Stimulated activated memory B cell treated with anti-CD40 and anti-IgM and Interleukin-4, amounts not matched to agents 10 μg/mL and 1 μg/mL and 100 μg/mL, for 72 hours (primary cell): Measurements from ENCODE around the gene RBP3.

ENCODE experiments used
- ATAC-seq: fragments of 150-1000 bp; cut with Tn5 transposase; 2 replicates; pipeline ENCODE4 v1.10.0; 2021
- H3K27ac Mint-ChIP-seq: one replicate; pipeline ENCODE4 v1.8.0; 2022; ENCODE audit warnings: mild to moderate bottlenecking, mixed read lengths
- H3K27me3 Mint-ChIP-seq: one replicate; pipeline ENCODE4 v1.8.0; 2022; ENCODE audit warnings: mixed read lengths
- H3K36me3 Mint-ChIP-seq: one replicate; pipeline ENCODE4 v1.8.0; 2022; ENCODE audit warnings: mixed read lengths
- H3K4me1 Mint-ChIP-seq: one replicate; pipeline ENCODE4 v1.8.0; 2022; ENCODE audit warnings: mixed read lengths
- H3K4me3 Mint-ChIP-seq: one replicate; pipeline ENCODE4 v1.8.0; 2022; ENCODE audit warnings: mild to moderate bottlenecking, moderate library complexity, mixed read lengths
- H3K9me3 Mint-ChIP-seq: one replicate; pipeline ENCODE4 v1.8.0; 2022; ENCODE audit warnings: mixed read lengths

The RBP3 gene

DNA sequence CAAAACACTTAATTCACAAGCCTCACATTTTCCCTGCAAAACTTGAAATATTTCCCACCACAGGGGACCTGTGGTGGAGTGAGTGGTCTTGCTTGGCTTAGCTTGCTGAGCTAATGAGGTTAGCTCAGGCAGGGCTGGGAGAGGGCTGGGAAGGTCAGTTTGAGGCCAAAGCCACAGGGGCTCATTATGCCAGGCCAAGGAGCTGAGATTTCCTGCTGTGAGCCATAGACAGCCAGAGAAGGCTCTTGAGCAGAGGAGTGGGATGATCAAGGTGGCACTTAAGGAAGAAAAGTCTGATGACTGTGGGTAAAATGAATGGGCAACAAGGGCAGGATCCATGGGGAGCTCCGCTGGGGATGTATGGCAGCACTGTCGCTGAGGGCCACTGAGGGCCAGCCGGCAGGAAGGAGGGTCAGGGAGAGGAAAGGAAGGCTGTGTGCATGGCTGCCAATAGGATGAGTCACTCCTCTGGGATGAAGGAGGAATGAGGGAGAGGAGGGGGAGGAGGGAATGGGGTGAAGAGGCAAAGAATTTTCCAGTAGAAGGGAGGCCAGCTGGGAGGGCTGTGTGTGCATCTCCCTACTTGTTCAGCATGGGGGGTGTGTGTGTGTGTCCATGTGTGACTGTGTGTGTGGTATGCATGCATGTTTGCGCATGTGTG lies 54.6 kb downstream of the RBP3 start:
- Mint-ChIP-seq H3K9me3 (no peaks in the 10 kb centered on the region), H3K27me3 (peaks cover 40% of the 10 kb centered on the region), H3K27ac (no peak overlapping the region), H3K36me3 (no peaks in the 10 kb centered on the region), H3K4me1 (no peaks in the 10 kb centered on the region), H3K4me3 (no peak overlapping the region)
- ATAC-seq = no peak

DNA sequence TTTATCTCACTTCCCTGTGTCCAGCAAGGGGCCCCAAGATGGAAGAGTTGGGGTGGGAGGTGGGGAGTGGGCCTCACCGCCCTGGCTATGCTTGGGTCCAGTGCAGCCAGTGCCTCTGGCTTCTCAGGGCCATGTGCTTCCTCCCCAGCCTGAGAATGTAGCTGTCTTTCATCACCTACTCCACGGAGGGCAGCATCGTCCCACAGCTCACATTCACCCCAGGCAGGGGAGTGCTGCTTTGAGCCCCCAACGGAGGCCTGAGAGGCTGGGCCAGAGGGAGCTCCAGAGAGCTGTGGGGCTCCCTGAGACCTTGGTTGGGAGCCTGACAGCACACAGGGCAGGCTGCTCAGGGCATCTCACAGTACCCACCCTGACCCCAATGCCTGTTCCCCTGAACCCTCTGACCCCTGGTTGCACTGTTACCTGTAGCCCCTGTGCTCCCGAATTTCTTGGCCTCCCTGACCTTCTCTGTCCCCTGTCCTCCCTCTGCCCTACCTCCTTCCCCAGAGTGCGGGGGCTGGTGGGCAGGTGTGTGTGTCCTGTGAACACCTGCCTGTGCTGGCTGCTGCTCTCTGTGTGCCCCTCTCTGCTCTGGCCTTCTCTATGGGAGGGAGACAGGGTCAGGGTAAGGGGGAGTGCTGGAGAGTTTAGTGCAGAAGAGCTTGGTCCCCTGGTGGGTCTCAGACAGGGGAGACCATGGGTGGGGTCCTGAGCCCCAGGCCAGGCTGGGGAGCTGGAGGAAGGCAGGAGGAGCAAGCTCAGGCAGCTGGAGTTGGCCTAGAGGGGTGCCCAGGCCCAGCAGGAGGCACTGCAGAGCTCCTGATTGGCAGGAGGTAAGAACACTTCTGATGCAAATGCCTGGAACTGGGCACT lies 55.5 kb downstream of the RBP3 start:
- no peak overlapping the region for H3K4me3 Mint-ChIP-seq
- H3K4me1 Mint-ChIP-seq = no peaks in the 10 kb centered on the region
- no peak overlapping the region for H3K27ac Mint-ChIP-seq
- H3K36me3 Mint-ChIP-seq = no peaks in the 10 kb centered on the region
- ATAC-seq = peak; percentile 29
- H3K9me3 Mint-ChIP-seq = no peaks in the 10 kb centered on the region
- peaks cover 33% of the 10 kb centered on the region for H3K27me3 Mint-ChIP-seq

DNA sequence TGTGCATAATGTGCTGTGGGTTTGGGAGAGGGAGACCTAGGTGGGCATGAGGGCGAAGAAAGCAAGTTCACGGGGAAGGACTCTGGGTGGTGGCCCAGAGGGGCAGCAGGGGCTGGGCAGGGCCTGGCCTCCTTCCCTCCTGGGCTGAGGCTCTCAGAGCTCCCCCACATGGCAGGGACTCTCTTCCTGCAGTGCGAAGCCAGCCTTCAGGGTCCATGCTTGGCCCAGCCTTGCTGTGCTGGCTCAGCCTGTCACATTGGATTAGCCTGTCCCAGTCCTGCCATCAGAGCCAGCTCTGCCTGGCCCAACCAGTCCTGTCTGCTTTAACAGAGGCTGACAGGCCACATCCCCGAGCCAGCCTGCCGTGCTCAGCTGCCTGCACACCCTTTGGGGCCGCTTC lies 56.3 kb downstream of the RBP3 start:
- Mint-ChIP-seq H3K4me1 (no peaks in the 10 kb centered on the region), H3K27me3 (peaks cover 31% of the 10 kb centered on the region), H3K9me3 (no peaks in the 10 kb centered on the region), H3K36me3 (no peaks in the 10 kb centered on the region), H3K4me3 (no peak overlapping the region), H3K27ac (no peak overlapping the region)
- ATAC-seq = peak; percentile 32

DNA sequence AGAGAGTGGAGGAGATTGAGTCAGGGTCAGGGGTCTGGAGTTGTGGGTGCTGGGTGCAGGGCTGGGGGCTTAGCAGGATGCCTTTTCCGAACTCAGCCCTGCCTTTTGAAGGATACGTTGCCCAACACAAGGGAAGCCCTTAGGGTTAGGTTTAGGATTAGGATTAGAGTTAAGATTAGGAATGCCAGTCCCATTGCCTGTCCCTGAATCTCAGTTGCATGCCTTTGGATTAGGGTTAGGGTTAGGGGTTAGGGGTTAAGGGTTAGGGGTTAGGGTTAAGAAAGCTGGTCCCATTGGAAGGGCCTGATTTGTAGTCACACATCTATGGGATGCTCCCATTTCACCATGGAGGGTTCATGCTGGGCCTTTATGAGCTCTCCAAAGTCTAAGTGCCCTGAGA lies 56.8 kb downstream of the RBP3 start:
- Mint-ChIP-seq H3K27ac (no peak overlapping the region), H3K9me3 (no peaks in the 10 kb centered on the region), H3K27me3 (peaks cover 31% of the 10 kb centered on the region), H3K4me1 (no peaks in the 10 kb centered on the region), H3K4me3 (no peak overlapping the region), H3K36me3 (no peaks in the 10 kb centered on the region)
- no peak for ATAC-seq

DNA sequence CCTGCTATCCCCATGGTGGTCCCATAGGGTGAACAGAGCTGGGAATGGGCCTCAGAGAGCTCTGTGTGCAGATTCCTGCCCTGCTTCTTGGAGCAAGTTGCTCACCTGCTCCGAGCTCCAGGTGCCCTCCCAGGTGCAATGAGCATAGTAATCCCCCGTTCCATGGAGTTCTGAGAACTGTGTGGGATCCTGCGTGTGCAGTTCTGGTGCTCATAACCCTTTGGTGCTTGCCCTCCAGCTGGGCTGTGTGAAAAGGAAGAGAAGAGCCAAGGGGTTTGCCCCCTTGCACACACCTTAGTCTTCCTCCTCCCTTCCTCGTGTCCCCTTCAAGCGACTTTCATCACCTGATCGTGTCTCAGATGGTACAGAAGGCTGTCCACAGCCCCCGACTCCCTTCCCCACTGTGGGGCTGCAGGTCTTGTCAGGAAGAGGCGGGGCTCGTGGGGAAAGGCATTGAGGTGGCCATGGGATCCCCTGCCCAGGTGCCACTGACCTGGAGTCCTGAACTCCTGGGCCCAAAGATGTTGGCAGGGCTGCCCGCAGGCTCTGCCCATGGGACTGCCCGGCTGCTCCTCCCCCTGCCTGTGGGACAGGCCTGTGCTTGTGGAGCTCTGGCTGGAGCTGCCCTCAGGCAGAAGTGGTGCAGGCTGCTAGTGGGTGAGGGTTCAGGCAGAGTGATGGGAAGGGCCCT lies 57.8 kb downstream of the RBP3 start:
- no peaks in the 10 kb centered on the region for H3K9me3 Mint-ChIP-seq
- peaks cover 31% of the 10 kb centered on the region for H3K27me3 Mint-ChIP-seq
- no peak for ATAC-seq
- no peak overlapping the region for H3K4me3 Mint-ChIP-seq
- H3K36me3 Mint-ChIP-seq = no peaks in the 10 kb centered on the region
- no peaks in the 10 kb centered on the region for H3K4me1 Mint-ChIP-seq
- no peak overlapping the region for H3K27ac Mint-ChIP-seq

GRCh38 chr10:47406548-47406869 lies 58.3 kb downstream of the RBP3 start:
- no peak overlapping the region for H3K27ac Mint-ChIP-seq
- no peaks in the 10 kb centered on the region for H3K36me3 Mint-ChIP-seq
- ATAC-seq = no peak
- H3K4me1 Mint-ChIP-seq = no peaks in the 10 kb centered on the region
- H3K4me3 Mint-ChIP-seq = no peak overlapping the region
- peaks cover 26% of the 10 kb centered on the region for H3K27me3 Mint-ChIP-seq
- no peaks in the 10 kb centered on the region for H3K9me3 Mint-ChIP-seq

- Mint-ChIP-seq H3K27ac (no peak overlapping the region), H3K27me3 (peaks cover 20% of the 10 kb centered on the region), H3K4me3 (no peak overlapping the region), H3K9me3 (no peaks in the 10 kb centered on the region), H3K36me3 (no peaks in the 10 kb centered on the region), H3K4me1 (no peaks in the 10 kb centered on the region)
- ATAC-seq = no peak
These were observed 58.9 kb downstream of the RBP3 start for GRCh38 chr10:47406870-47407691.
